Fibroblast of gingiva (primary cell): ENCODE measurements around the gene ARMC9.
"Not testable (repeated sequence)": the region's sequence is repeated elsewhere in the genome, so short reads cannot be mapped to it uniquely, and the experiment has no call there.

Experiments used
- DNase-seq: peaks from one replicate; pipeline ENCODE4 v3.0.0-alpha.2; 2011; ENCODE audit warnings: low read depth

ARMC9 gene

GRCh38 chr2:231364961-231365810 lies 166.8 kb downstream of the ARMC9 start:
- peak; percentile 67 for DNase-seq

- no peak for DNase-seq
Measured at GRCh38 chr2:231367178-231367577, 168.7 kb downstream of the ARMC9 start.

GRCh38 chr2:231369580-231370428 lies 171.4 kb downstream of the ARMC9 start:
- DNase-seq = no peak

- no peak for DNase-seq
Measured at GRCh38 chr2:231370429-231370748, 172.0 kb downstream of the ARMC9 start.

GRCh38 chr2:231370749-231371429 lies 172.5 kb downstream of the ARMC9 start:
- DNase-seq = no peak

- DNase-seq = no peak
Measured at GRCh38 chr2:231371430-231372054, 173.1 kb downstream of the ARMC9 start.

GRCh38 chr2:231372326-231372725 lies 173.9 kb downstream of the ARMC9 start:
- no peak for DNase-seq

- no peak for DNase-seq
Measured at GRCh38 chr2:231373184-231373583, 174.8 kb downstream of the ARMC9 start.

- no peak for DNase-seq
Measured at GRCh38 chr2:231373786-231374349, 175.4 kb downstream of the ARMC9 start.

- no peak for DNase-seq
Measured at GRCh38 chr2:231374771-231375170, 176.3 kb downstream of the ARMC9 start.

- not testable (repeated sequence) for DNase-seq
Measured at GRCh38 chr2:231375994-231376615, 177.7 kb downstream of the ARMC9 start.

- DNase-seq = no peak
Measured at GRCh38 chr2:231376857-231377256, 178.4 kb downstream of the ARMC9 start.

GRCh38 chr2:231378026-231378722 lies 179.7 kb downstream of the ARMC9 start:
- DNase-seq = no peak

- DNase-seq = no peak
Measured at GRCh38 chr2:231379266-231380215, 181.1 kb downstream of the ARMC9 start.

GRCh38 chr2:231380307-231380706 lies 181.9 kb downstream of the ARMC9 start:
- DNase-seq = no peak

- DNase-seq = no peak
Measured at GRCh38 chr2:231380991-231381847, 182.8 kb downstream of the ARMC9 start.

- no peak for DNase-seq
Measured at GRCh38 chr2:231382116-231382515, 183.7 kb downstream of the ARMC9 start.

GRCh38 chr2:231383416-231384108 lies 185.1 kb downstream of the ARMC9 start:
- DNase-seq = no peak
